Type B pancreatic cell (in vitro differentiated cells): ENCODE measurements around the gene MCTP1. TPM values are rescaled to one million over a fixed set of nuclear protein-coding genes. Genes with fewer than 3 reads are reported as not detected.

ENCODE experiments used
- DNase-seq: peaks from one replicate; pipeline ENCODE4 v3.0.0; 2021; ENCODE audit warnings: mixed read lengths; ENCODE audit not compliant: unreplicated experiment; ENCODE audit errors: extremely low spot score
- H3K27ac Mint-ChIP-seq: 2 replicates; pipeline ENCODE4 v1.8.0; 2021; ENCODE audit warnings: mild to moderate bottlenecking, mixed read lengths
- H3K27me3 Mint-ChIP-seq: 2 replicates; pipeline ENCODE4 v1.8.0; 2021; ENCODE audit warnings: mixed read lengths
- H3K36me3 Mint-ChIP-seq: 2 replicates; pipeline ENCODE4 v1.8.0; 2021; ENCODE audit warnings: mixed read lengths
- H3K4me1 Mint-ChIP-seq: one replicate; pipeline ENCODE4 v1.8.0; 2021; ENCODE audit warnings: mixed read lengths; ENCODE audit not compliant: unreplicated experiment
- H3K4me3 Mint-ChIP-seq: 2 replicates; pipeline ENCODE4 v1.8.0; 2021; ENCODE audit warnings: mild to moderate bottlenecking, mixed read lengths
- H3K9me3 Mint-ChIP-seq: 2 replicates; pipeline ENCODE4 v1.8.0; 2021; ENCODE audit warnings: mixed read lengths
- total RNA-seq: library from RNA; stranded (reverse); gene quantifications from 2 replicates; pipeline ENCODE4 v1.2.1, GENCODE V29; 2021; ENCODE audit warnings: low replicate concordance
- TF ChIP-seq, protein P1 (sequence below): fragments of 200-600 bp; sonication (generic); conservative IDR thresholded peaks from 2 replicates; pipeline ENCODE4 v1.5.0; 2021; ENCODE audit warnings: antibody characterized with exemption, mild to moderate bottlenecking

The MCTP1 gene
- total RNA-seq, 1 donor from 2014 or later = 4.6 TPM

DNA sequence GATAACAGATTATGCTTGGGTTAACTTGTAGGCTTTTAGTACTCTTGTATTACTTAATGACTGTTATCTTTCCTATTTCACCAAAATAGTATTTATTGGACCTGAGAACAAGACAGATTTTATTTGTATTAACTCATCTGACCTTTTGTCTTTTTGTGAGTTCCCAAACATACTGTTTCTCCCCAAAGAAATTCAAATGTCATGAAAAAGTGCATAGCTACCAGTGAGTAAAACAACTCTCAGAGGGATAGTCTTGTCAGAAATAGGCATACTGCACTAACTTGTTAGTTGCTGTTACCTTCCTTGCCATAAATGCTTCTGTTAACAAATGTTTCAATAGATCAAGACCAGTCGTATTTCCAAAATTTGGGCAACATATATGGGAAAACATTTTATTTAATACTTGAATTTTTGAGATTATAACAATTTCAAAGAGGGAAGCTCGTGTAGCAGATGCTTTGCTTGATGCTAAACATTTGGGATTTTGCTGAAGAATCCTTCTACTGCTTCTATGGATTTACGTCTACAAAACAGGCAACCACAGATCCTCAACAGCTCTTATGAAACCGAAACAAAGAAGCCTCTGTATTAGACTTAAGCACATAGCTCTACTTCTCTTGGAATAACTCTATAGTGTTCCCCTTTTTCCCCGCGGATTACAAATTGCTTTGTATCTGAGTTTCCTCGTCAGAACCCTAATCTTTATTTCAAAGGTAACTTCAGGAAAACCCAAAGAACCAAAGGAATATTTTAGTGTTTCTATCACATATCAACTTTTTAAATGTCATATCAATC, 248.8 kb downstream of the MCTP1 start:
- Mint-ChIP-seq H3K9me3 (peaks cover 19% of the 10 kb centered on the region), H3K4me1 (peaks cover 9% of the 10 kb centered on the region), H3K36me3 (no peaks in the 10 kb centered on the region), H3K27me3 (no peaks in the 10 kb centered on the region), H3K4me3 (no peak overlapping the region), H3K27ac (no peak overlapping the region)
- TF ChIP-seq, protein P1, sequence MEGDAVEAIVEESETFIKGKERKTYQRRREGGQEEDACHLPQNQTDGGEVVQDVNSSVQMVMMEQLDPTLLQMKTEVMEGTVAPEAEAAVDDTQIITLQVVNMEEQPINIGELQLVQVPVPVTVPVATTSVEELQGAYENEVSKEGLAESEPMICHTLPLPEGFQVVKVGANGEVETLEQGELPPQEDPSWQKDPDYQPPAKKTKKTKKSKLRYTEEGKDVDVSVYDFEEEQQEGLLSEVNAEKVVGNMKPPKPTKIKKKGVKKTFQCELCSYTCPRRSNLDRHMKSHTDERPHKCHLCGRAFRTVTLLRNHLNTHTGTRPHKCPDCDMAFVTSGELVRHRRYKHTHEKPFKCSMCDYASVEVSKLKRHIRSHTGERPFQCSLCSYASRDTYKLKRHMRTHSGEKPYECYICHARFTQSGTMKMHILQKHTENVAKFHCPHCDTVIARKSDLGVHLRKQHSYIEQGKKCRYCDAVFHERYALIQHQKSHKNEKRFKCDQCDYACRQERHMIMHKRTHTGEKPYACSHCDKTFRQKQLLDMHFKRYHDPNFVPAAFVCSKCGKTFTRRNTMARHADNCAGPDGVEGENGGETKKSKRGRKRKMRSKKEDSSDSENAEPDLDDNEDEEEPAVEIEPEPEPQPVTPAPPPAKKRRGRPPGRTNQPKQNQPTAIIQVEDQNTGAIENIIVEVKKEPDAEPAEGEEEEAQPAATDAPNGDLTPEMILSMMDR = no peak
- no peak for DNase-seq

DNA sequence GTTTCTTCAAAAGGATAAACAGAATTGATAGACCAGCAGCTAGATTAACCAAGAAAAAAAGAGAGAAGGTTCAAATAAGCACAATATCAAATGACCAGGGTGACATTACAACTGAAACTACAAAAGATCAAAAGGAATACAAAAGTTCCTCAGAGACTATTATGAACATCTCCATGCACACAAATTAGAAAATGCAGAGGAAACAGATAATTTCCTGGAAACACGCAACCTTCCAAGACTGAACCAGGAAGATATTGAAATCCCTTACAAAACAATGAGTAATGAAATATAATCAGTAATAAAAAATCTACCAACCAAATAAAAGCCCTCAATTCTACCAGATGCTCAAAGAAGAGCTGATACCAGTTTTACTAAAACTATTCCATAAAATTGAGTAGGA, 252.1 kb downstream of the MCTP1 start:
- Mint-ChIP-seq H3K36me3 (no peaks in the 10 kb centered on the region), H3K27ac (no peak overlapping the region), H3K27me3 (no peaks in the 10 kb centered on the region), H3K9me3 (peaks cover 19% of the 10 kb centered on the region), H3K4me3 (no peak overlapping the region), H3K4me1 (no peaks in the 10 kb centered on the region)
- TF ChIP-seq, protein P1 = no peak
- no peak for DNase-seq

- DNase-seq = no peak
Measured at GRCh38 chr5:95029569-95030366, 255.1 kb downstream of the MCTP1 start.

GRCh38 chr5:95027775-95028174, 257.1 kb downstream of the MCTP1 start:
- Mint-ChIP-seq H3K4me3 (no peak overlapping the region), H3K27ac (no peak overlapping the region), H3K9me3 (peaks cover 2% of the 10 kb centered on the region), H3K36me3 (no peaks in the 10 kb centered on the region), H3K27me3 (no peaks in the 10 kb centered on the region), H3K4me1 (no peaks in the 10 kb centered on the region)
- DNase-seq = no peak
- TF ChIP-seq, protein P1 = no peak

More at GRCh38 chr5:95029569-95030366, 255.1 kb downstream of the MCTP1 start:
- no peaks in the 10 kb centered on the region for H3K4me1 Mint-ChIP-seq
- H3K9me3 Mint-ChIP-seq = peaks cover 19% of the 10 kb centered on the region
- no peak overlapping the region for H3K27ac Mint-ChIP-seq
- H3K4me3 Mint-ChIP-seq = no peak overlapping the region
- TF ChIP-seq, protein P1 = no peak
- no peaks in the 10 kb centered on the region for H3K27me3 Mint-ChIP-seq
- no peaks in the 10 kb centered on the region for H3K36me3 Mint-ChIP-seq

GRCh38 chr5:95027151-95027721, 257.7 kb downstream of the MCTP1 start:
- H3K27me3 Mint-ChIP-seq = no peaks in the 10 kb centered on the region
- H3K36me3 Mint-ChIP-seq = no peaks in the 10 kb centered on the region
- no peak for DNase-seq
- TF ChIP-seq, protein P1 = no peak
- H3K4me1 Mint-ChIP-seq = no peaks in the 10 kb centered on the region
- no peak overlapping the region for H3K4me3 Mint-ChIP-seq
- no peaks in the 10 kb centered on the region for H3K9me3 Mint-ChIP-seq
- no peak overlapping the region for H3K27ac Mint-ChIP-seq
